ENCODE results near the gene LEMD1. TPM values are rescaled to one million over a fixed set of nuclear protein-coding genes. Genes with fewer than 3 reads are reported as not detected.
A peak's percentile ranks its signal among the peaks of the same experiment; 100 is the strongest.

The LEMD1 gene
- total RNA-seq, 1 experiment from 2014 or later, result 26.3 TPM

DNA sequence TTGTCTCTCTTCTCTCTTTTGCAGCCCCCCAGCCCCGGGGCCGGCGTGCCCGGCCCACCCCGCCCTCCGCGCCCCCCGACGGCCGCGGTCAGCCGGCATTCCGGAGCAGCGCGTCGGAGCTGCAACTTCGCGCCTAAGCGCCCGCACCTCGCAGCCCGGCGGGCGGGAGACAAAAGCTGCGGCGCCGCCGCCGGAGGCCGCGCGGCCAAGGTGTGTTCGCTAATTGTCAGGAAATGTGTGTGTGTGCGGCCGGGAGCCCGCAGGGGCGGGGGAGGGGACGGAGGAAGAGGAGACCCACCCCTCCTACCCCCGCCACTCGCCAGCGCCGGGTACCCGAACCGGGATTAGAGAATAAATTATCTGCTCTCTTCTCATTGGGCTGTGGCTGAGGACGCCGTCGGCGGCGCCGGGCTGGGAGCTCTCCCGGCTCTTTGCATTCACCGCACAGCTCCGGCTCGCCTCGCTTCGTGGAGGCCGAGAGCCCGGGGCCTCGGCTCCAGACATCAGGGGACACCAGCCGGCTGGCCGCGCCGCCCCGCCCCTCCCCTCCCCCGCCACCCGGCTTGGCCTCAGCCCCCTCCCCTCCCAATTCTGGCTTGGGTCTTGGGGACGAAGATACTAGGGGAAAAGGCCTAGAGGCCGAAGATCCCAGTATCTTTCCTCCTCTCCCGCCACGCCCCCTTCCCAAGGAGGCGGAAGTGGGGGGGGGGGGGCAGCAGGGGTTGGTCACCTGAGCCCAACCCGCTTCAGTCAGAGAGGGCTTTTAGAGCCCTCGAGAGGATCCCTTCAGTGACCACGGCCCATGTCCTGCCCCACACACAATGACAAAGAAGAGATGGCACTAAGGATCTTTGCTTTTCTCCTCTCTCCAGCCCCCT lies 35.3 kb upstream of the LEMD1 start (continued):
- TF ChIP-seq, protein P1, sequence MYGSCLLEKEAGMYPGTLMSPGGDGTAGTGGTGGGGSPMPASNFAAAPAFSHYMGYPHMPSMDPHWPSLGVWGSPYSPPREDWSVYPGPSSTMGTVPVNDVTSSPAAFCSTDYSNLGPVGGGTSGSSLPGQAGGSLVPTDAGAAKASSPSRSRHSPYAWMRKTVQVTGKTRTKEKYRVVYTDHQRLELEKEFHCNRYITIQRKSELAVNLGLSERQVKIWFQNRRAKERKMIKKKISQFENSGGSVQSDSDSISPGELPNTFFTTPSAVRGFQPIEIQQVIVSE (CRISPR knock-in tag; IDR thresholded peaks at IDR 0.05; ENCODE audit: borderline replicate concordance), result no peak
- TF ChIP-seq, protein P2, sequence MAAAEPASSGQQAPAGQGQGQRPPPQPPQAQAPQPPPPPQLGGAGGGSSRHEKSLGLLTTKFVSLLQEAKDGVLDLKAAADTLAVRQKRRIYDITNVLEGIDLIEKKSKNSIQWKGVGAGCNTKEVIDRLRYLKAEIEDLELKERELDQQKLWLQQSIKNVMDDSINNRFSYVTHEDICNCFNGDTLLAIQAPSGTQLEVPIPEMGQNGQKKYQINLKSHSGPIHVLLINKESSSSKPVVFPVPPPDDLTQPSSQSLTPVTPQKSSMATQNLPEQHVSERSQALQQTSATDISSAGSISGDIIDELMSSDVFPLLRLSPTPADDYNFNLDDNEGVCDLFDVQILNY (CRISPR knock-in tag; IDR thresholded peaks at IDR 0.05), result no peak
- TF ChIP-seq GTF2I (CRISPR knock-in tag; conservative IDR thresholded peaks at IDR 0.05) (no peak), TEAD1 (CRISPR knock-in tag; IDR thresholded peaks at IDR 0.05) (no peak), NFATC4 (CRISPR knock-in tag; IDR thresholded peaks at IDR 0.05) (no peak), ATF6 (CRISPR knock-in tag; IDR thresholded peaks at IDR 0.05) (no peak)

GRCh38 chr1:205456383-205456867 lies 34.6 kb upstream of the LEMD1 start:
- peak overlapping the region; percentile 94 for H3K27ac Mint-ChIP-seq
- CTCF ChIA-PET, result interaction anchor here (0.6 to 12.4 kb wide), 22 partner anchors 9 to 183 kb away, joined by 3 to 205 read pairs (median 7); no protein-coding TSS in a partner anchor
- H3K9me3 Mint-ChIP-seq, result no peaks in the 10 kb centered on the region
- H3K4me3 Mint-ChIP-seq, result peak overlapping the region; percentile 99
- DNase-seq (ENCODE audit: low spot score) (peak; percentile 61), ATAC-seq (peak; percentile 3; the same call in 1 of the 2 replicates)
- peaks cover 49% of the 10 kb centered on the region for H3K4me1 Mint-ChIP-seq
- POLR2A ChIA-PET, result interaction anchor here (0.6 to 4.5 kb wide), 13 partner anchors 9 to 961 kb away, joined by 3 to 48 read pairs (median 5); no protein-coding TSS in a partner anchor
- H3K36me3 Mint-ChIP-seq, result no peaks in the 10 kb centered on the region
- peaks cover 7% of the 10 kb centered on the region for H3K27me3 Mint-ChIP-seq (ENCODE audit: low read depth)
- TF ChIP-seq, protein P3, sequence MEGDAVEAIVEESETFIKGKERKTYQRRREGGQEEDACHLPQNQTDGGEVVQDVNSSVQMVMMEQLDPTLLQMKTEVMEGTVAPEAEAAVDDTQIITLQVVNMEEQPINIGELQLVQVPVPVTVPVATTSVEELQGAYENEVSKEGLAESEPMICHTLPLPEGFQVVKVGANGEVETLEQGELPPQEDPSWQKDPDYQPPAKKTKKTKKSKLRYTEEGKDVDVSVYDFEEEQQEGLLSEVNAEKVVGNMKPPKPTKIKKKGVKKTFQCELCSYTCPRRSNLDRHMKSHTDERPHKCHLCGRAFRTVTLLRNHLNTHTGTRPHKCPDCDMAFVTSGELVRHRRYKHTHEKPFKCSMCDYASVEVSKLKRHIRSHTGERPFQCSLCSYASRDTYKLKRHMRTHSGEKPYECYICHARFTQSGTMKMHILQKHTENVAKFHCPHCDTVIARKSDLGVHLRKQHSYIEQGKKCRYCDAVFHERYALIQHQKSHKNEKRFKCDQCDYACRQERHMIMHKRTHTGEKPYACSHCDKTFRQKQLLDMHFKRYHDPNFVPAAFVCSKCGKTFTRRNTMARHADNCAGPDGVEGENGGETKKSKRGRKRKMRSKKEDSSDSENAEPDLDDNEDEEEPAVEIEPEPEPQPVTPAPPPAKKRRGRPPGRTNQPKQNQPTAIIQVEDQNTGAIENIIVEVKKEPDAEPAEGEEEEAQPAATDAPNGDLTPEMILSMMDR (IDR thresholded peaks at IDR 0.05), result no peak
- TF ChIP-seq, protein P4, sequence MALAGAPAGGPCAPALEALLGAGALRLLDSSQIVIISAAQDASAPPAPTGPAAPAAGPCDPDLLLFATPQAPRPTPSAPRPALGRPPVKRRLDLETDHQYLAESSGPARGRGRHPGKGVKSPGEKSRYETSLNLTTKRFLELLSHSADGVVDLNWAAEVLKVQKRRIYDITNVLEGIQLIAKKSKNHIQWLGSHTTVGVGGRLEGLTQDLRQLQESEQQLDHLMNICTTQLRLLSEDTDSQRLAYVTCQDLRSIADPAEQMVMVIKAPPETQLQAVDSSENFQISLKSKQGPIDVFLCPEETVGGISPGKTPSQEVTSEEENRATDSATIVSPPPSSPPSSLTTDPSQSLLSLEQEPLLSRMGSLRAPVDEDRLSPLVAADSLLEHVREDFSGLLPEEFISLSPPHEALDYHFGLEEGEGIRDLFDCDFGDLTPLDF (CRISPR knock-in tag; IDR thresholded peaks at IDR 0.05), result peak; percentile 55; the same call in 1 of the 2 replicates
- TF ChIP-seq ETV6 (CRISPR knock-in tag; IDR thresholded peaks at IDR 0.05), result peak; percentile 59; the same call in 1 of the 2 replicates
- TF ChIP-seq KAT7 (CRISPR knock-in tag; IDR thresholded peaks at IDR 0.05; ENCODE audit: borderline replicate concordance), result 0 out of 2 replicates have a peak, but pooled peaks have one; percentile 12
- 0 out of 2 replicates have a peak, but pooled peaks have one; percentile 26 for TF ChIP-seq ZBTB21 (CRISPR knock-in tag; IDR thresholded peaks at IDR 0.05; ENCODE audit: borderline replicate concordance)
- TF ChIP-seq ZNF317 (CRISPR knock-in tag; IDR thresholded peaks at IDR 0.05; ENCODE audit: borderline replicate concordance, low read depth), result no peak
- peak; percentile 50 for TF ChIP-seq PRDM15 (CRISPR knock-in tag; IDR thresholded peaks at IDR 0.05)
- TF ChIP-seq ZNF232 (CRISPR knock-in tag; IDR thresholded peaks at IDR 0.05), result no peak
- peak; percentile 94 for TF ChIP-seq ZNF121 (CRISPR knock-in tag; IDR thresholded peaks at IDR 0.05)
- TF ChIP-seq, protein P5, sequence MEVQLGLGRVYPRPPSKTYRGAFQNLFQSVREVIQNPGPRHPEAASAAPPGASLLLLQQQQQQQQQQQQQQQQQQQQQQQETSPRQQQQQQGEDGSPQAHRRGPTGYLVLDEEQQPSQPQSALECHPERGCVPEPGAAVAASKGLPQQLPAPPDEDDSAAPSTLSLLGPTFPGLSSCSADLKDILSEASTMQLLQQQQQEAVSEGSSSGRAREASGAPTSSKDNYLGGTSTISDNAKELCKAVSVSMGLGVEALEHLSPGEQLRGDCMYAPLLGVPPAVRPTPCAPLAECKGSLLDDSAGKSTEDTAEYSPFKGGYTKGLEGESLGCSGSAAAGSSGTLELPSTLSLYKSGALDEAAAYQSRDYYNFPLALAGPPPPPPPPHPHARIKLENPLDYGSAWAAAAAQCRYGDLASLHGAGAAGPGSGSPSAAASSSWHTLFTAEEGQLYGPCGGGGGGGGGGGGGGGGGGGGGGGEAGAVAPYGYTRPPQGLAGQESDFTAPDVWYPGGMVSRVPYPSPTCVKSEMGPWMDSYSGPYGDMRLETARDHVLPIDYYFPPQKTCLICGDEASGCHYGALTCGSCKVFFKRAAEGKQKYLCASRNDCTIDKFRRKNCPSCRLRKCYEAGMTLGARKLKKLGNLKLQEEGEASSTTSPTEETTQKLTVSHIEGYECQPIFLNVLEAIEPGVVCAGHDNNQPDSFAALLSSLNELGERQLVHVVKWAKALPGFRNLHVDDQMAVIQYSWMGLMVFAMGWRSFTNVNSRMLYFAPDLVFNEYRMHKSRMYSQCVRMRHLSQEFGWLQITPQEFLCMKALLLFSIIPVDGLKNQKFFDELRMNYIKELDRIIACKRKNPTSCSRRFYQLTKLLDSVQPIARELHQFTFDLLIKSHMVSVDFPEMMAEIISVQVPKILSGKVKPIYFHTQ (CRISPR knock-in tag; IDR thresholded peaks at IDR 0.05), result no peak
- TF ChIP-seq FOXP1 (CRISPR knock-in tag; IDR thresholded peaks at IDR 0.05; ENCODE audit: borderline replicate concordance), result 0 out of 2 replicates have a peak, but pooled peaks have one; percentile 30
- TF ChIP-seq, protein P6, sequence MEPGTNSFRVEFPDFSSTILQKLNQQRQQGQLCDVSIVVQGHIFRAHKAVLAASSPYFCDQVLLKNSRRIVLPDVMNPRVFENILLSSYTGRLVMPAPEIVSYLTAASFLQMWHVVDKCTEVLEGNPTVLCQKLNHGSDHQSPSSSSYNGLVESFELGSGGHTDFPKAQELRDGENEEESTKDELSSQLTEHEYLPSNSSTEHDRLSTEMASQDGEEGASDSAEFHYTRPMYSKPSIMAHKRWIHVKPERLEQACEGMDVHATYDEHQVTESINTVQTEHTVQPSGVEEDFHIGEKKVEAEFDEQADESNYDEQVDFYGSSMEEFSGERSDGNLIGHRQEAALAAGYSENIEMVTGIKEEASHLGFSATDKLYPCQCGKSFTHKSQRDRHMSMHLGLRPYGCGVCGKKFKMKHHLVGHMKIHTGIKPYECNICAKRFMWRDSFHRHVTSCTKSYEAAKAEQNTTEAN (CRISPR knock-in tag; IDR thresholded peaks at IDR 0.05), result peak; percentile 95
- peak; percentile 54; the same call in 1 of the 2 replicates for TF ChIP-seq ZNF423 (CRISPR knock-in tag; IDR thresholded peaks at IDR 0.05)
